COLO829 (cell line): ENCODE results near the gene DBP.
"Not testable (repeated sequence)": the region's sequence is repeated elsewhere in the genome, so short reads cannot be mapped to it uniquely, and the experiment has no call there.

Experiments used
- DNase-seq: peaks from one replicate; pipeline ENCODE4 v3.0.0; 2012; ENCODE audit warnings: low spot score

DBP gene

GRCh38 chr19:48639483-48640375, 2.5 kb upstream of the DBP start:
- DNase-seq: no peak

- no peak for DNase-seq
These were observed 1.7 kb upstream of the DBP start for GRCh38 chr19:48638831-48639381.

GRCh38 chr19:48637948-48638830, 1.0 kb upstream of the DBP start:
- peak; percentile 95 for DNase-seq

GRCh38 chr19:48637449-48637947, 319 bp upstream of the DBP start:
- DNase-seq: peak; percentile 98

- no peak for DNase-seq
These were observed 967 bp downstream of the DBP start for GRCh38 chr19:48635966-48636858.

GRCh38 chr19:48635263-48635965, 1.8 kb downstream of the DBP start:
- DNase-seq: peak; percentile 63

- peak; percentile 85 for DNase-seq
These were observed 2.5 kb downstream of the DBP start for GRCh38 chr19:48634424-48635262.

- DNase-seq: no peak
These were observed 3.2 kb downstream of the DBP start for GRCh38 chr19:48634036-48634342.

- DNase-seq: no peak
These were observed 3.8 kb downstream of the DBP start for GRCh38 chr19:48633148-48634035.

GRCh38 chr19:48632692-48633147, 4.5 kb downstream of the DBP start:
- DNase-seq: no peak

GRCh38 chr19:48632286-48632685, 4.9 kb downstream of the DBP start:
- not testable (repeated sequence) for DNase-seq

- no peak for DNase-seq
These were observed 6.0 kb downstream of the DBP start for GRCh38 chr19:48631225-48631624.

- no peak for DNase-seq
These were observed 6.7 kb downstream of the DBP start for GRCh38 chr19:48630296-48631063.

- DNase-seq: no peak
These were observed 7.4 kb downstream of the DBP start for GRCh38 chr19:48629599-48630295.

GRCh38 chr19:48629297-48629598, 7.9 kb downstream of the DBP start:
- no peak for DNase-seq

GRCh38 chr19:48628486-48629296, 8.5 kb downstream of the DBP start:
- no peak for DNase-seq

- no peak for DNase-seq
These were observed 9.3 kb downstream of the DBP start for GRCh38 chr19:48627865-48628314.
